Measurements from ENCODE around the gene MIS18BP1.
"Not testable (repeated sequence)": the region's sequence is repeated elsewhere in the genome, so short reads cannot be mapped to it uniquely, and the experiment has no call there.

The MIS18BP1 gene

GRCh38 chr14:45298423-45299117 lies 45.6 kb upstream of the MIS18BP1 start (continued):
- TF ChIP-seq CREB5 (CRISPR knock-in tag; IDR thresholded peaks at IDR 0.05; ENCODE audit: low read depth) (no peak), ZFP3 (CRISPR knock-in tag; IDR thresholded peaks at IDR 0.05) (no peak), BACH2 (CRISPR knock-in tag; IDR thresholded peaks at IDR 0.05; ENCODE audit: borderline replicate concordance) (no peak), CSRNP3 (CRISPR knock-in tag; IDR thresholded peaks at IDR 0.05) (no peak), ZC3H10 (CRISPR knock-in tag; IDR thresholded peaks at IDR 0.05) (no peak), CSDC2 (CRISPR knock-in tag; IDR thresholded peaks at IDR 0.05) (no peak)
- TF ChIP-seq, protein P1, sequence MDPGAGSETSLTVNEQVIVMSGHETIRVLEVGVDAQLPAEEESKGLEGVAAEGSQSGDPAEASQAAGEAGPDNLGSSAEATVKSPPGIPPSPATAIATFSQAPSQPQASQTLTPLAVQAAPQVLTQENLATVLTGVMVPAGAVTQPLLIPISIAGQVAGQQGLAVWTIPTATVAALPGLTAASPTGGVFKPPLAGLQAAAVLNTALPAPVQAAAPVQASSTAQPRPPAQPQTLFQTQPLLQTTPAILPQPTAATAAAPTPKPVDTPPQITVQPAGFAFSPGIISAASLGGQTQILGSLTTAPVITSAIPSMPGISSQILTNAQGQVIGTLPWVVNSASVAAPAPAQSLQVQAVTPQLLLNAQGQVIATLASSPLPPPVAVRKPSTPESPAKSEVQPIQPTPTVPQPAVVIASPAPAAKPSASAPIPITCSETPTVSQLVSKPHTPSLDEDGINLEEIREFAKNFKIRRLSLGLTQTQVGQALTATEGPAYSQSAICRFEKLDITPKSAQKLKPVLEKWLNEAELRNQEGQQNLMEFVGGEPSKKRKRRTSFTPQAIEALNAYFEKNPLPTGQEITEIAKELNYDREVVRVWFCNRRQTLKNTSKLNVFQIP (CRISPR knock-in tag; IDR thresholded peaks at IDR 0.05; ENCODE audit: borderline replicate concordance, low read depth): no peak

GRCh38 chr14:45294796-45295195 lies 41.8 kb upstream of the MIS18BP1 start:
- not testable (repeated sequence) for ATAC-seq

DNA sequence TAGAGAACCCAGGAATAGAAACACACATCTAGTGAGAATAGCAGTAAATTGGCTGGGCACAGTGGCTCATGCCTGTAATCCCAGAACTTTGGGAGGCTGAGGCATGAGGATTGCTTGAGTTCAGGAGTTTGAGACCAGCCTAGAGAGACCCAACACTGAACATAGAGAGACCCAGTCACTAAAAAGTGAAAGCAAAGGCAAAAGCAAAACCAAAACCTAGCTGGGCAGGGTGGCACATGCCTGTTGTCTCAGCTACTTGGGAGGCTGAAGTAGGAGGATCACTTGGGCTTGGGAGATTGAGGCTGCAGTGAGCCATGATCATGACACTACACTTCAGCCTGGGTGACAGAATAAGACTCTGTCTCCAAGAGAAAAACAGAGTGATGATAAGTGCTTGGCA lies 37.5 kb upstream of the MIS18BP1 start:
- TF ChIP-seq, protein P2, sequence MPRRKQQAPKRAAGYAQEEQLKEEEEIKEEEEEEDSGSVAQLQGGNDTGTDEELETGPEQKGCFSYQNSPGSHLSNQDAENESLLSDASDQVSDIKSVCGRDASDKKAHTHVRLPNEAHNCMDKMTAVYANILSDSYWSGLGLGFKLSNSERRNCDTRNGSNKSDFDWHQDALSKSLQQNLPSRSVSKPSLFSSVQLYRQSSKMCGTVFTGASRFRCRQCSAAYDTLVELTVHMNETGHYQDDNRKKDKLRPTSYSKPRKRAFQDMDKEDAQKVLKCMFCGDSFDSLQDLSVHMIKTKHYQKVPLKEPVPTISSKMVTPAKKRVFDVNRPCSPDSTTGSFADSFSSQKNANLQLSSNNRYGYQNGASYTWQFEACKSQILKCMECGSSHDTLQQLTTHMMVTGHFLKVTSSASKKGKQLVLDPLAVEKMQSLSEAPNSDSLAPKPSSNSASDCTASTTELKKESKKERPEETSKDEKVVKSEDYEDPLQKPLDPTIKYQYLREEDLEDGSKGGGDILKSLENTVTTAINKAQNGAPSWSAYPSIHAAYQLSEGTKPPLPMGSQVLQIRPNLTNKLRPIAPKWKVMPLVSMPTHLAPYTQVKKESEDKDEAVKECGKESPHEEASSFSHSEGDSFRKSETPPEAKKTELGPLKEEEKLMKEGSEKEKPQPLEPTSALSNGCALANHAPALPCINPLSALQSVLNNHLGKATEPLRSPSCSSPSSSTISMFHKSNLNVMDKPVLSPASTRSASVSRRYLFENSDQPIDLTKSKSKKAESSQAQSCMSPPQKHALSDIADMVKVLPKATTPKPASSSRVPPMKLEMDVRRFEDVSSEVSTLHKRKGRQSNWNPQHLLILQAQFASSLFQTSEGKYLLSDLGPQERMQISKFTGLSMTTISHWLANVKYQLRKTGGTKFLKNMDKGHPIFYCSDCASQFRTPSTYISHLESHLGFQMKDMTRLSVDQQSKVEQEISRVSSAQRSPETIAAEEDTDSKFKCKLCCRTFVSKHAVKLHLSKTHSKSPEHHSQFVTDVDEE (CRISPR knock-in tag; IDR thresholded peaks at IDR 0.05): no peak
- TF ChIP-seq BACH2 (CRISPR knock-in tag; IDR thresholded peaks at IDR 0.05; ENCODE audit: borderline replicate concordance): no peak
- no peak for TF ChIP-seq ZC3H10 (CRISPR knock-in tag; IDR thresholded peaks at IDR 0.05)
- no peak for TF ChIP-seq ZNF70 (CRISPR knock-in tag; IDR thresholded peaks at IDR 0.05)
- no peak for TF ChIP-seq RARB (CRISPR knock-in tag; IDR thresholded peaks at IDR 0.05)
- TF ChIP-seq ARNTL (CRISPR knock-in tag; IDR thresholded peaks at IDR 0.05; ENCODE audit: borderline replicate concordance, low read depth): no peak
- TF ChIP-seq ZFP30 (CRISPR knock-in tag; IDR thresholded peaks at IDR 0.05): no peak
- TF ChIP-seq PPARA (CRISPR knock-in tag; IDR thresholded peaks at IDR 0.05; ENCODE audit: borderline replicate concordance): no peak
- no peak for ATAC-seq

DNA sequence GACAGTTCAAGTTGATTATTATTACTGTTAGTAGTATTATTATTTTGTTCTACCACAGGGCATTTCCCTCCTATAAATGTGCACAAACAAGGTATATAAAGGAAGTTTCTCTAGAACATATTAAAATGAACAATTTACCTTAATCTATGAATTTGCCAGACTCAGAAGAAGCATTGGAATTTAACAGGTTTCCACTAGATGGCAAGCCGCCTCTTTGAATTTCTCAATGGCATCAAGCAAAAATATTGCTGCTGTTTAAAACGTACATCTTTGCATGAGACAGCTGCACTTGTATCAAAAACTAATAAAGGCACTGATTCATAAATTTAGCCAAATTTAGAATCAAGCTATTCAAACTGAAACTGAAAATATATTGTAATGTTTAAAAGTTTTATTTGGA lies 34.6 kb upstream of the MIS18BP1 start:
- no peak for ATAC-seq
- no peak for TF ChIP-seq ARNTL (CRISPR knock-in tag; IDR thresholded peaks at IDR 0.05; ENCODE audit: borderline replicate concordance, low read depth)
- TF ChIP-seq RARB (CRISPR knock-in tag; IDR thresholded peaks at IDR 0.05): no peak
- TF ChIP-seq, protein P2 (CRISPR knock-in tag; IDR thresholded peaks at IDR 0.05): no peak
- no peak for TF ChIP-seq TCF4 (CRISPR knock-in tag; IDR thresholded peaks at IDR 0.05; ENCODE audit: borderline replicate concordance)
- no peak for TF ChIP-seq PATZ1 (CRISPR knock-in tag; IDR thresholded peaks at IDR 0.05; ENCODE audit: borderline replicate concordance)
- no peak for TF ChIP-seq ZNF565 (CRISPR knock-in tag; conservative IDR thresholded peaks at IDR 0.05; ENCODE audit: low read depth)
- TF ChIP-seq OSR1 (CRISPR knock-in tag; IDR thresholded peaks at IDR 0.05): no peak
- no peak for TF ChIP-seq CREB5 (CRISPR knock-in tag; IDR thresholded peaks at IDR 0.05; ENCODE audit: low read depth)
- no peak for TF ChIP-seq ESRRG (CRISPR knock-in tag; IDR thresholded peaks at IDR 0.05)
- TF ChIP-seq ISL1 (CRISPR knock-in tag; IDR thresholded peaks at IDR 0.05): no peak
- no peak for TF ChIP-seq CSDC2 (CRISPR knock-in tag; IDR thresholded peaks at IDR 0.05)
- no peak for TF ChIP-seq GLIS3 (CRISPR knock-in tag; IDR thresholded peaks at IDR 0.05)
- TF ChIP-seq TOX (CRISPR knock-in tag; IDR thresholded peaks at IDR 0.05; ENCODE audit: borderline replicate concordance): no peak

All from SK-N-SH treated with all-trans-retinoic acid at 6 μM for 48 hours (cell line).